ENCODE results near the gene TRABD. TPM values are rescaled to one million over a fixed set of nuclear protein-coding genes. Genes with fewer than 3 reads are reported as not detected.

TRABD gene
- total RNA-seq, 1 donor from 2014 or later = 43.7 TPM

DNA sequence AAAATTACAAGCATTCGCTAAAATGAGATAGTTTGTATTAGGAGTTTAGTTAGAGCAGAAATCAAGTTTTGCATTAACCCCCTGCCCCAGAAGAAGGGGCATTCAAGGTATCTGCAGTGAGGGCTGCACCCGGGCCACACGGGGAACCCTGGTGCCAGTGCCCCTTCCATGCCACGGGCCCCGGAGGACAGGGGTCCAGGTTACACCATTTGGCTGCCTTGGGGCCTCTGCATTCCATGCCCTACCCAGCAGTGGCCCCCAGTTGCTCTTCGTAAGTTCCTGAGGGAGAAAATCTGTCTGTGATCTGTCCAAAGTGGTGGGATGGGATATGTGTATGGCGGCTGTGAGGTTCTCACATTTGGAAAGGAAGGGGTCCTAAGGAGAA lies 32.0 kb upstream of the TRABD start:
- Histone ChIP-seq H3K36me3 (no peaks in the 10 kb centered on the region), H3K27me3 (ENCODE audit: low read depth) (no peaks in the 10 kb centered on the region), H3K9me3 (no peaks in the 10 kb centered on the region), H3K4me1 (no peaks in the 10 kb centered on the region), H3K4me3 (no peak overlapping the region), H3K27ac (no peak overlapping the region)
- TF ChIP-seq, protein P1, sequence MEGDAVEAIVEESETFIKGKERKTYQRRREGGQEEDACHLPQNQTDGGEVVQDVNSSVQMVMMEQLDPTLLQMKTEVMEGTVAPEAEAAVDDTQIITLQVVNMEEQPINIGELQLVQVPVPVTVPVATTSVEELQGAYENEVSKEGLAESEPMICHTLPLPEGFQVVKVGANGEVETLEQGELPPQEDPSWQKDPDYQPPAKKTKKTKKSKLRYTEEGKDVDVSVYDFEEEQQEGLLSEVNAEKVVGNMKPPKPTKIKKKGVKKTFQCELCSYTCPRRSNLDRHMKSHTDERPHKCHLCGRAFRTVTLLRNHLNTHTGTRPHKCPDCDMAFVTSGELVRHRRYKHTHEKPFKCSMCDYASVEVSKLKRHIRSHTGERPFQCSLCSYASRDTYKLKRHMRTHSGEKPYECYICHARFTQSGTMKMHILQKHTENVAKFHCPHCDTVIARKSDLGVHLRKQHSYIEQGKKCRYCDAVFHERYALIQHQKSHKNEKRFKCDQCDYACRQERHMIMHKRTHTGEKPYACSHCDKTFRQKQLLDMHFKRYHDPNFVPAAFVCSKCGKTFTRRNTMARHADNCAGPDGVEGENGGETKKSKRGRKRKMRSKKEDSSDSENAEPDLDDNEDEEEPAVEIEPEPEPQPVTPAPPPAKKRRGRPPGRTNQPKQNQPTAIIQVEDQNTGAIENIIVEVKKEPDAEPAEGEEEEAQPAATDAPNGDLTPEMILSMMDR (IDR thresholded peaks at IDR 0.05) = no peak
- intact Hi-C loops (cut with DNase I) = no loop called here
- no peak for DNase-seq
- no peak for ATAC-seq

DNA sequence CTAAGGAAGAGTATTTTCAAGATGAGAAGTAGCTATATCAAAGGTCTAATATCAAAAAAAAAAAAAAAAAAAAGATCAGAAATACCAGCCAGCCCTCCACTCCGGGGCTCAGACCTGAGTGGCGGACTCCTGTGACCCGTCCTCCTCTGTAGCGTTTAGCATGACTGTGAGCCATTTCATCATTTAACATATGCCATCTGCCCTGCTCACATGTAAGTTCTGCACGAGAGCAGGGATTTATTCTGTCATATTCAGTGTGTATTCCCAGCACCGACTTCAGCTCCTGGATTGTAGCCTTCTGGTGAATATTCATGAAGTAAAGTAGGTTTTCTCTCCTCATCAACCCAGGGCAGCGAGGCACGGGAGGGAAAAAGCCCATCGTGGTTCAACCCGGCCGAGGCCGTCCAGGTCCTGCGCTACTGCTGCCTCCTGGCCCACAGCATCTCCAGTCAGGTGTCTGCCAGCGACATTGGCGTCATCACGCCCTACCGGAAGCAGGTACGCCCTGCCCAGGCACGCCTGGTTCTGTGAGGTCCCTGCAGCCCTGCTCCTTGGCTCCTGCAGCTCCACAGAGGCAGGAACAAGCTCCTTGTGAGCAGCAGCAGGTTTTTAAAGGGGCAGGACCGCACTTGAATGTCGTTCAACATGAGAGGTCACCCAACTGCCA lies 27.9 kb upstream of the TRABD start:
- H3K4me1 ChIP-seq = no peaks in the 10 kb centered on the region
- no peak overlapping the region for H3K4me3 ChIP-seq
- ATAC-seq (peak; percentile 93 to 97), DNase-seq (peak; percentile 86)
- intact Hi-C loops (cut with DNase I) = no loop called here
- TF ChIP-seq, protein P1 (IDR thresholded peaks at IDR 0.05) = no peak
- H3K9me3 ChIP-seq = no peaks in the 10 kb centered on the region
- H3K36me3 ChIP-seq = no peaks in the 10 kb centered on the region
- H3K27me3 ChIP-seq (ENCODE audit: low read depth) = peaks cover 8% of the 10 kb centered on the region
- no peak overlapping the region for H3K27ac ChIP-seq

DNA sequence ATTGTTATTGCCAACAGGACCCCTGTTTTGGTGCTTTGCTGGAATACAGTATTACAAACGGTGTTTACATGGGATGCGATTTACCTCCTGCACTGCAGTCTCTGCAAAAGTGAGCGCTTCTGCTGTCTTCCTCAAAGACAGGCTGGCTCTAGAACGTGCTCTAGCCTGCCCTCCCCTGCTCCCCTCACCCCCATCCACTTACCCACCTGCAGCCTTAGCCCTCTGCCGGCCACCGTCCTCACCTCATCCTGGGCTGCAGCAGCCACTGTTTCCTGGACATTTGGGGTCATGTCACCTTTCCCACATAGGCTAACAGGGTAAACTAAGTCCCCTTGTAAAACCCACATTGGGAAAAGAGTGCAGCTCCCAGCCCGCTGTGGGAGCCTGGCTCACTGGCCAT lies 24.8 kb upstream of the TRABD start:
- Histone ChIP-seq H3K36me3 (no peaks in the 10 kb centered on the region), H3K4me3 (no peak overlapping the region), H3K9me3 (no peaks in the 10 kb centered on the region), H3K27me3 (ENCODE audit: low read depth) (peaks cover 9% of the 10 kb centered on the region), H3K4me1 (no peaks in the 10 kb centered on the region), H3K27ac (no peak overlapping the region)
- intact Hi-C loops (cut with DNase I) = no loop called here
- DNase-seq = no peak
- no peak for ATAC-seq
- TF ChIP-seq, protein P1 (IDR thresholded peaks at IDR 0.05) = no peak

DNA sequence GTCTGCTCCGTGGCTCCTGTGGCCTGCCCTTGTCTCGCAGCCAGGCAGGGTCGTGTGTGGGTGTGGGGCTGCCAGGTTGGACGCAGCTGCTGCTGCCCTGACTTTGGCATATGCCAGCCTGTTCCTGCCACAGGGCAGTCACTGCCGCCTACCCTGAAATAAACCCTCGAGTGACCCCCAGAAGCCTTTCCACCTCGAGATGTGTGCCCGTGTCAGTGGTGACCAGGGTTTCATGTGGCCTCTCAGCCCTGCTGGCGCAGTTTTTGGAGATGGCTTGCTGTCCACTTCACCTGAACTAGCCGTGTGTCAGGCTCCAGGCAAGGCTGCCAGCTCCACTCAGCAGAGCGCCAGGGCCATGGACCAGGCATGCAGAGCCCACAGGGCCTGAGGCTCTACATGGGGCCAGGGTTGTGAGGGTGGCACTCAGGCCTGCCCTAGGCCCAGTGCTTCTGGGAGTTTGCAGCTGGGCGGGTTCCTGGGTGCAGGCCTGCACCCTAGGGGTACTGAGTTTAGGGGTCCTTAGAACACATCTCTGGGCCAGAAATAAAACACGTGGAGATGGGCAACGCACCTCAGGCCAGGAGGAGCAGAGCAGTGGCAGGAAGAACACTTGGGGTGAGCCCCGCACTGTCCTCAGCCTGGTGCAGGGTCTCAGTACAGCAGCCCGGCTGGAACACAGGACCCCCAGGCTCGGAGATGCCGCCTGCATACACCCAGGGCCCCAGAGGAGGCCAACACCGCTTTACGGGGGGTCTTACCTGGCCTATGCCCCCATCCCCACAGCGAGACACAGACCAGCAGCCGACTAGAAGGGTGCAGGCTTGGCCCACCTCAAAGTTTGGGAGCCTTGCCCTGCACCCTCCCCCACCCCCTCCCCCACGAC lies 24.0 kb upstream of the TRABD start:
- intact Hi-C loops (cut with DNase I) = no loop called here
- Histone ChIP-seq H3K27me3 (ENCODE audit: low read depth) (peaks cover 9% of the 10 kb centered on the region), H3K27ac (no peak overlapping the region), H3K9me3 (no peaks in the 10 kb centered on the region), H3K4me1 (no peaks in the 10 kb centered on the region), H3K36me3 (no peaks in the 10 kb centered on the region), H3K4me3 (no peak overlapping the region)
- peak; percentile 41 for DNase-seq
- ATAC-seq = no peak
- TF ChIP-seq, protein P1 (IDR thresholded peaks at IDR 0.05) = no peak

DNA sequence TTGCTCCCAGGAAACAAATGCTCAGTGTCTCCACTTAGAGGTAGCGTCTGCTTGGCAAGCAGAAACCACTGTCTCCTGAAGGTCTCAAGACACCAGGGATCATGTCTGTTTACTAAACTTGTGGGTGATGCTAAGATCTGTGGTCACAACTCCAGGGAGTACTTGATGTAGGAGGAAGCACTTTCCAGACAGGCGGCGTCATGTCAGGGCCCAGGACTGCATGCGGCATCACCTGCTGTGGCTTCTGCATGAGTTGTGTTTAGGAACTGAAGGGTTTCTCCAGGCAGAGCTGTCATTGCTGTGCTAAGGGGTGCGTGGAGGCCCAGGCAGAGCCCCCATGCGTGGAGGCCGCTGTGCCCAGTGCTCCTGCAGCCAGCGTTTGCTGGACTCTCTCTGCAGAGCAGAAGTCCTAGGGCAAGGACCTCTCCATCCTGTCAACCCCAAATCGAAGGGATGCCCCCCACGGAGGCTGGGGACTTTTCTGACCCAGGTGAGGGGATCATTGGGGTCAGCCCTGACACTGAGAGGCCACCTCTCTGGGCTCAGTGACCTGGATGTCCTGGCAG lies 23.2 kb upstream of the TRABD start:
- Histone ChIP-seq H3K27ac (no peak overlapping the region), H3K36me3 (no peaks in the 10 kb centered on the region), H3K27me3 (ENCODE audit: low read depth) (peaks cover 9% of the 10 kb centered on the region), H3K9me3 (no peaks in the 10 kb centered on the region), H3K4me1 (no peaks in the 10 kb centered on the region), H3K4me3 (no peak overlapping the region)
- TF ChIP-seq, protein P1 (IDR thresholded peaks at IDR 0.05) = no peak
- intact Hi-C loops (cut with DNase I) = no loop called here
- ATAC-seq (no peak), DNase-seq (peak; percentile 28)

Measured in lower lobe of right lung (tissue), 2 donors.